H9 (cell line): ENCODE measurements around the gene CTDSPL2. TPM values are rescaled to one million over a fixed set of nuclear protein-coding genes. Genes with fewer than 3 reads are reported as not detected.
"Not testable (repeated sequence)": the region's sequence is repeated elsewhere in the genome, so short reads cannot be mapped to it uniquely, and the experiment has no call there.

Experiments used
- DNase-seq: peaks from one replicate; pipeline ENCODE4 v3.0.0-alpha.2; 2017
- H2AFZ ChIP-seq: one replicate; pipeline ENCODE4 v1.6.1; 2013; ENCODE audit warnings: mild to moderate bottlenecking, low read length, control low read depth, moderate library complexity
- H2AK5ac ChIP-seq: 2 replicates; pipeline ENCODE4 v1.6.1; 2013; ENCODE audit warnings: low read length, control low read depth, mixed read lengths; ENCODE audit not compliant: insufficient read length
- H2BK120ac ChIP-seq: one replicate; pipeline ENCODE4 v1.6.1; 2013; ENCODE audit warnings: low read depth, mild to moderate bottlenecking, low read length, control low read depth, inconsistent platforms; ENCODE audit not compliant: poor library complexity, severe bottlenecking
- H2BK12ac ChIP-seq: 2 replicates; pipeline ENCODE4 v1.6.1; 2013; ENCODE audit warnings: low read length, control low read depth, mixed read lengths, low read depth; ENCODE audit not compliant: insufficient read length
- H2BK15ac ChIP-seq: 2 replicates; pipeline ENCODE4 v1.6.1; 2013; ENCODE audit warnings: low read depth, low read length, control low read depth
- H2BK20ac ChIP-seq: one replicate; pipeline ENCODE4 v1.6.1; 2013; ENCODE audit warnings: low read depth, mild to moderate bottlenecking, low read length, control low read depth, inconsistent platforms; ENCODE audit not compliant: poor library complexity, severe bottlenecking
- H2BK5ac ChIP-seq: 2 replicates; pipeline ENCODE4 v1.6.1; 2013; ENCODE audit warnings: low read length, control low read depth, mixed read lengths; ENCODE audit not compliant: insufficient read length
- H3K14ac ChIP-seq: 2 replicates; pipeline ENCODE4 v1.6.1; 2013; ENCODE audit warnings: low read length, control low read depth; ENCODE audit not compliant: insufficient read depth
- H3K18ac ChIP-seq: 2 replicates; pipeline ENCODE4 v1.6.1; 2013; ENCODE audit warnings: low read depth, mild to moderate bottlenecking, mixed read lengths, low read length, control low read depth; ENCODE audit not compliant: insufficient read length
- H3K23ac ChIP-seq: 2 replicates; pipeline ENCODE4 v1.6.1; 2013; ENCODE audit warnings: low read length, control low read depth, mixed read lengths, low read depth; ENCODE audit not compliant: insufficient read length
- H3K23me2 ChIP-seq: 2 replicates; pipeline ENCODE4 v1.6.1; 2013; ENCODE audit warnings: low read depth, mild to moderate bottlenecking, mixed read lengths, low read length, control low read depth; ENCODE audit not compliant: insufficient read length, poor library complexity, severe bottlenecking
- H3K27ac ChIP-seq: 2 replicates; pipeline ENCODE4 v1.5.1; 2013; ENCODE audit warnings: low read length, control low read depth, mixed read lengths, low read depth; ENCODE audit not compliant: insufficient read length
- H3K27me3 ChIP-seq: 2 replicates; pipeline ENCODE4 v1.6.1; 2013; ENCODE audit warnings: low read length, control low read depth, inconsistent platforms; ENCODE audit not compliant: insufficient read depth
- H3K4ac ChIP-seq: 2 replicates; pipeline ENCODE4 v1.6.1; 2013; ENCODE audit warnings: low read depth, mild to moderate bottlenecking, control low read depth, inconsistent platforms, low read length, moderate library complexity
- H3K4me1 ChIP-seq: 2 replicates; pipeline ENCODE4 v1.6.1; 2013; ENCODE audit warnings: low read length, control low read depth, inconsistent platforms; ENCODE audit not compliant: insufficient read depth
- H3K4me2 ChIP-seq: 2 replicates; pipeline ENCODE4 v1.6.1; 2013; ENCODE audit warnings: low read length, control low read depth, mixed read lengths; ENCODE audit not compliant: insufficient read length, insufficient read depth
- H3K56ac ChIP-seq: 2 replicates; pipeline ENCODE4 v1.6.1; 2013; ENCODE audit warnings: low read depth, mild to moderate bottlenecking, mixed read lengths, low read length, control low read depth; ENCODE audit not compliant: insufficient read length
- H3K79me1 ChIP-seq: 2 replicates; pipeline ENCODE4 v1.6.1; 2013; ENCODE audit warnings: low read depth, mild to moderate bottlenecking, moderate library complexity, low read length, control low read depth, inconsistent platforms; ENCODE audit not compliant: insufficient read depth, poor library complexity, severe bottlenecking
- H3K79me2 ChIP-seq: 2 replicates; pipeline ENCODE4 v1.6.1; 2013; ENCODE audit warnings: low read length, control low read depth, inconsistent platforms; ENCODE audit not compliant: insufficient read depth
- H3K9ac ChIP-seq: 2 replicates; pipeline ENCODE4 v1.6.1; 2013; ENCODE audit warnings: low read length, control low read depth, mixed read lengths; ENCODE audit not compliant: insufficient read length; ENCODE audit errors: extremely low read depth
- H3K9me3 ChIP-seq: one replicate; pipeline ENCODE4 v1.6.1; 2013; ENCODE audit warnings: low read depth, low read length, inconsistent platforms; ENCODE audit not compliant: control insufficient read depth
- H3T11ph ChIP-seq: one replicate; pipeline ENCODE4 v1.6.1; 2013; ENCODE audit warnings: mild to moderate bottlenecking, low read length, control low read depth, inconsistent platforms
- H4K20me1 ChIP-seq: one replicate; pipeline ENCODE4 v1.6.1; 2013; ENCODE audit not compliant: control insufficient read depth, insufficient read length, insufficient read depth
- H4K5ac ChIP-seq: 2 replicates; pipeline ENCODE4 v1.6.1; 2013; ENCODE audit warnings: low read depth, mild to moderate bottlenecking, mixed read lengths, low read length, control low read depth; ENCODE audit not compliant: insufficient read length
- H4K8ac ChIP-seq: replicated peaks from 2 replicates; pipeline ENCODE4 v1.6.1; 2013; ENCODE audit warnings: low read length, control low read depth, mixed read lengths, low read depth; ENCODE audit not compliant: insufficient read length
- H4K91ac ChIP-seq: 2 replicates; pipeline ENCODE4 v1.6.1; 2013; ENCODE audit warnings: low read depth, mild to moderate bottlenecking, moderate library complexity, mixed read lengths, low read length, control low read depth; ENCODE audit not compliant: insufficient read length
- H3K27ac Mint-ChIP-seq, 3 experiments: 2 replicates in 2 of 3; 3 replicates in 1 of 3; pipeline ENCODE4 v1.8.0; 2020 to 2021; ENCODE audit warnings: mixed read lengths in 3 of 3, mild to moderate bottlenecking in 1 of 3, moderate library complexity in 1 of 3
- H3K27me3 Mint-ChIP-seq: 2 replicates; pipeline ENCODE4 v1.8.0; 2021; ENCODE audit warnings: low read depth, mild to moderate bottlenecking, moderate library complexity, mixed read lengths
- H3K36me3 Mint-ChIP-seq, 3 experiments: 2 replicates in 2 of 3; 3 replicates in 1 of 3; pipeline ENCODE4 v1.8.0; 2020 to 2021; ENCODE audit warnings: low read depth in 3 of 3, mixed read lengths in 3 of 3; ENCODE audit not compliant: insufficient read depth in 1 of 3
- H3K4me1 Mint-ChIP-seq, 2 experiments: 2 replicates each; pipeline ENCODE4 v1.8.0; 2020; ENCODE audit warnings: mixed read lengths in 2 of 2
- H3K4me3 Mint-ChIP-seq, 2 experiments: 2 replicates in 1 of 2; 3 replicates in 1 of 2; pipeline ENCODE4 v1.8.0; 2020 to 2021; ENCODE audit warnings: mild to moderate bottlenecking in 2 of 2, mixed read lengths in 2 of 2, moderate library complexity in 1 of 2
- H3K9me3 Mint-ChIP-seq, 2 experiments: 2 replicates in 1 of 2; 3 replicates in 1 of 2; pipeline ENCODE4 v1.8.0; 2020; ENCODE audit warnings: mild to moderate bottlenecking in 2 of 2, mixed read lengths in 2 of 2, moderate library complexity in 1 of 2
- CTCF ChIP-seq: fragments of 200-600 bp; sonication (generic); conservative IDR thresholded peaks from 3 replicates; pipeline ENCODE4 v1.8.0; 2021; ENCODE audit warnings: antibody characterized with exemption, mild to moderate bottlenecking
- WGBS: extraction: QIAGEN DNeasy Blood & Tissue Kit; methylation state at CpG from one replicate; pipeline ENCODE4 v1.1.7; 2013; ENCODE audit warnings: missing lambda C conversion rate, low lambda C conversion rate, mixed read lengths; ENCODE audit not compliant: insufficient read length; ENCODE audit errors: extremely low coverage; 5-methylcytosine and 5-hydroxymethylcytosine counted together
- total RNA-seq: library from RNA; stranded (reverse); gene quantifications from 2 replicates; pipeline ENCODE4 v1.2.1, GENCODE V29; 2021

Gene CTDSPL2
- total RNA-seq, 1 experiment from 2014 or later: 78.8 TPM

- H4K20me1 ChIP-seq: no peaks in the 10 kb centered on the region
Observed at GRCh38 chr15:44545913-44546802, 118.7 kb downstream of the CTDSPL2 start.

GRCh38 chr15:44549152-44549551, 121.7 kb downstream of the CTDSPL2 start:
- not testable (repeated sequence) for H2AK5ac ChIP-seq, H3K4me2 ChIP-seq, H4K20me1 ChIP-seq, H2BK120ac ChIP-seq, H3T11ph ChIP-seq, H3K9ac ChIP-seq, H4K5ac ChIP-seq, H3K27me3 ChIP-seq, H4K91ac ChIP-seq, H3K14ac ChIP-seq, H2BK5ac ChIP-seq, H2BK20ac ChIP-seq, H3K9me3 ChIP-seq, H4K8ac ChIP-seq, H2BK12ac ChIP-seq, H3K9me3 Mint-ChIP-seq, H3K56ac ChIP-seq, H2AFZ ChIP-seq, H3K79me2 ChIP-seq, H3K4me1 Mint-ChIP-seq, H3K4ac ChIP-seq, DNase-seq, H3K23ac ChIP-seq, H2BK15ac ChIP-seq, H3K79me1 ChIP-seq, H3K4me1 ChIP-seq, H3K4me3 Mint-ChIP-seq, H3K18ac ChIP-seq, H3K23me2 ChIP-seq, H3K27me3 Mint-ChIP-seq, H3K27ac ChIP-seq
- peak overlapping the region in 1 of 3 experiments; percentile 74; a peak in 2 of 7 replicates for H3K27ac Mint-ChIP-seq
- WGBS: no CpG with 5 or more reads among the region's 9 CpGs
- peaks cover 19 to 45% (median 38%) of the 10 kb centered on the region in 3 experiments; a peak in 6 of 7 replicates for H3K36me3 Mint-ChIP-seq

More at GRCh38 chr15:44545913-44546802, 118.7 kb downstream of the CTDSPL2 start:
- H4K8ac ChIP-seq: no peak overlapping the region
- no peak overlapping the region for H2BK20ac ChIP-seq
- H3K27me3 ChIP-seq: no peaks in the 10 kb centered on the region
- no peak overlapping the region for H3K9ac ChIP-seq
- no peaks in the 10 kb centered on the region for H3K9me3 ChIP-seq
- H2BK12ac ChIP-seq: no peak overlapping the region
- Mint-ChIP-seq H3K27me3 (no peaks in the 10 kb centered on the region), H3K4me3 (no peak overlapping the region), H3K9me3 (no peaks in the 10 kb centered on the region), H3K27ac (no peak overlapping the region), H3K36me3 (peaks cover 22 to 42% (median 39%) of the 10 kb centered on the region in 3 experiments), H3K4me1 (0 out of 4 replicates have a peak, but pooled peaks cover 4 to 7% of the 10 kb centered on the region in 2 experiments)
- no peak overlapping the region for H2BK15ac ChIP-seq
- H3K23me2 ChIP-seq: no peaks in the 10 kb centered on the region
- H3K23ac ChIP-seq: no peak overlapping the region
- H3K18ac ChIP-seq: no peak overlapping the region
- peaks cover 7% of the 10 kb centered on the region; the same call in 1 of the 2 replicates for H3K79me2 ChIP-seq
- no peak overlapping the region for H3T11ph ChIP-seq
- H2AK5ac ChIP-seq: no peak overlapping the region
- H2AFZ ChIP-seq: no peak overlapping the region
- peak; percentile 54; the same call in 2 of the 3 replicates for TF ChIP-seq CTCF
- WGBS: no CpG with 5 or more reads among the region's 5 CpGs
- H2BK120ac ChIP-seq: no peak overlapping the region
- H3K14ac ChIP-seq: no peak overlapping the region
- H3K4me1 ChIP-seq: no peaks in the 10 kb centered on the region
- H3K79me1 ChIP-seq: no peaks in the 10 kb centered on the region
- H3K4me2 ChIP-seq: no peak overlapping the region
- no peak overlapping the region for H4K91ac ChIP-seq
- H3K27ac ChIP-seq: no peak overlapping the region
- H2BK5ac ChIP-seq: no peak overlapping the region
- DNase-seq: no peak
- H3K4ac ChIP-seq: no peak overlapping the region
- H4K5ac ChIP-seq: no peak overlapping the region
- H3K56ac ChIP-seq: no peak overlapping the region
